Measurements from ENCODE around the gene SAE1. TPM values are rescaled to one million over a fixed set of nuclear protein-coding genes. Genes with fewer than 3 reads are reported as not detected.

Gene SAE1
- total RNA-seq, 1 donor from 2014 or later = 137 TPM

DNA sequence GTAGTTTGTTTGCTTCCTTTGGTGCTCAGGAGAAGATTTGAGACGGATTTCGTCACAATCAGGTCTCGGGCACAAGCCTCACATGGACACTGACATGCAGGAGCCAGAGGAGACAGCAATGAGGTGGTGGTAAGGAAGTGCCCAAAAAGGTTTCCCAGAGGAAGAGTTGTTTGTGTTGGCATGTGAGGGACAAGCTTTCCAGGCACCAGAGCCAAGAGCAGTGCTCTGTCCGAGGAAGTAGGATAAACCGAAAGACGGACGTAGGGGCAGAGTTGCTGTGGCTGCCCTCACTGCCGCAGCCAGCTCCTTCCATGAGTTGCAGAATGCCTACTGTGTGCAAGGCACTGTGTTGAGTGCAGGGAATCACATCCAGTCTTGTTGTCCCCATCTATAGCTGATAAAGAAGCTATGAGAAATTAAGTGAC lies 27.7 kb downstream of the SAE1 start:
- no peaks in the 10 kb centered on the region for H3K9me3 Mint-ChIP-seq
- no peaks in the 10 kb centered on the region for H3K27me3 Mint-ChIP-seq (ENCODE audit: low read depth)
- peaks cover 16% of the 10 kb centered on the region for H3K36me3 Mint-ChIP-seq
- H3K27ac Mint-ChIP-seq = peak overlapping the region; percentile 94
- H3K4me1 Mint-ChIP-seq = peaks cover 36% of the 10 kb centered on the region
- no peak overlapping the region for H3K4me3 Mint-ChIP-seq
- no peak for TF ChIP-seq CTCF (IDR thresholded peaks at IDR 0.05; ENCODE audit: unreplicated experiment)
- no peak for DNase-seq (ENCODE audit: low spot score in 2 of 2, unreplicated experiment in 2 of 2)

- TF ChIP-seq CTCF (IDR thresholded peaks at IDR 0.05; ENCODE audit: unreplicated experiment) = no peak
- Mint-ChIP-seq H3K4me1 (peaks cover 34% of the 10 kb centered on the region), H3K36me3 (peaks cover 16% of the 10 kb centered on the region)
Observed at GRCh38 chr19:47158879-47159503, 28.4 kb downstream of the SAE1 start.

DNA sequence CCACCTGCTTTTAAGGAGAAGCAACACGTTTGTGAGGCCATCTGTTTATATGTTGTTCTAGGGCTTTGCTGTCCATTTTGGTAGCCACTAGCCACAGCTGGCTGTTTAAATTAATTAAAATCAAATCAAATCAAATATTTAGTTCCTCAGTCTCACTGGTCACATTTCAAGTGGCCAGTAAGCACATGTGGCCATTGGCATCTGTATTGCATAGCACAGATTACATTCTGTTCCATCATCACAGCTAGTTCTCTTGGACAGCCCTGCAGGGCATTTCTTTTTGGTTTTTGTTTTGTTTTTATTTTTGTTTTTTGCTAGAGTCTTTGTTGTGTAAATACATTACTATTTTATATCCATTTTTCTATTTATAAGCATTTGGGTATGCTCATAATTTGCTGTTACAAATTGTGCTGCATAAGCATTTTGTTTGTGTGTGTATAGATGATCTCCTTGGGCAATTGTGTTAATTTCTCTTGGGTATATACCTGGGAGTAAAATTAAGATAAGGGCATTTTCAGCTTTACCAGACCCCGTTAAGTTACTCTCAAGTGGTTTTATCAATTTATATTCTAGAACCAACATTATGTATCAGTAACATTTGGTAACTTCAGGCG lies 31.3 kb downstream of the SAE1 start:
- H3K4me3 Mint-ChIP-seq = no peak overlapping the region
- H3K27me3 Mint-ChIP-seq (ENCODE audit: low read depth) = no peaks in the 10 kb centered on the region
- H3K4me1 Mint-ChIP-seq = peaks cover 36% of the 10 kb centered on the region
- TF ChIP-seq CTCF (IDR thresholded peaks at IDR 0.05; ENCODE audit: unreplicated experiment) = no peak
- H3K27ac Mint-ChIP-seq = peak overlapping the region; percentile 30
- H3K36me3 Mint-ChIP-seq = peaks cover 5% of the 10 kb centered on the region
- DNase-seq (ENCODE audit: low spot score in 2 of 2, unreplicated experiment in 2 of 2) = no peak
- H3K9me3 Mint-ChIP-seq = no peaks in the 10 kb centered on the region

More at GRCh38 chr19:47158879-47159503, 28.4 kb downstream of the SAE1 start:
- H3K27ac Mint-ChIP-seq = peak overlapping the region; percentile 94
- no peak overlapping the region for H3K4me3 Mint-ChIP-seq
- no peaks in the 10 kb centered on the region for H3K27me3 Mint-ChIP-seq (ENCODE audit: low read depth)
- DNase-seq (ENCODE audit: low spot score in 2 of 2, unreplicated experiment in 2 of 2) = no peak
- H3K9me3 Mint-ChIP-seq = no peaks in the 10 kb centered on the region

DNA sequence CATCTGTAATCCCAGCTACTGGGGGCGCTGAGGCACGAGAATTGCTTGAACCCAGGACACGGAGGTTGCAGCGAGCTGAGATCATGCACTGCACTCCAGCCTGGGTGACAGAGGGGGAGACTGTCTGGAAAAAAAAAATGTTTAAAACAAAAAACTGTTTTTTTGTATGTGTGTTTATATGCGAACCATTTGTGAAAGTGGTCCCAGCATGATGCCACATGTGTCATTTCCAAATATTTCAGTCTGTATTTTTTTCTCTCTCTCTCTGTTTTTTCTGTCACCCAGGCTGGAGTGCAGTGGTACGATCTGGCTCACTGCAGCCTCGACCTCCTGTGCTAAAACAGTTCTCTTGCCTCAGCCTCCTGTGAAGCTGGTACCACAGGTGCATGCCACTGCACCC lies 37.4 kb downstream of the SAE1 start:
- no peak overlapping the region for H3K27ac Mint-ChIP-seq
- no peak for DNase-seq (ENCODE audit: low spot score in 2 of 2, unreplicated experiment in 2 of 2)
- no peak for TF ChIP-seq CTCF (IDR thresholded peaks at IDR 0.05; ENCODE audit: unreplicated experiment)
- H3K9me3 Mint-ChIP-seq = no peaks in the 10 kb centered on the region
- H3K36me3 Mint-ChIP-seq = peaks cover 29% of the 10 kb centered on the region
- peaks cover 22% of the 10 kb centered on the region for H3K4me1 Mint-ChIP-seq
- no peaks in the 10 kb centered on the region for H3K27me3 Mint-ChIP-seq (ENCODE audit: low read depth)
- no peak overlapping the region for H3K4me3 Mint-ChIP-seq

DNA sequence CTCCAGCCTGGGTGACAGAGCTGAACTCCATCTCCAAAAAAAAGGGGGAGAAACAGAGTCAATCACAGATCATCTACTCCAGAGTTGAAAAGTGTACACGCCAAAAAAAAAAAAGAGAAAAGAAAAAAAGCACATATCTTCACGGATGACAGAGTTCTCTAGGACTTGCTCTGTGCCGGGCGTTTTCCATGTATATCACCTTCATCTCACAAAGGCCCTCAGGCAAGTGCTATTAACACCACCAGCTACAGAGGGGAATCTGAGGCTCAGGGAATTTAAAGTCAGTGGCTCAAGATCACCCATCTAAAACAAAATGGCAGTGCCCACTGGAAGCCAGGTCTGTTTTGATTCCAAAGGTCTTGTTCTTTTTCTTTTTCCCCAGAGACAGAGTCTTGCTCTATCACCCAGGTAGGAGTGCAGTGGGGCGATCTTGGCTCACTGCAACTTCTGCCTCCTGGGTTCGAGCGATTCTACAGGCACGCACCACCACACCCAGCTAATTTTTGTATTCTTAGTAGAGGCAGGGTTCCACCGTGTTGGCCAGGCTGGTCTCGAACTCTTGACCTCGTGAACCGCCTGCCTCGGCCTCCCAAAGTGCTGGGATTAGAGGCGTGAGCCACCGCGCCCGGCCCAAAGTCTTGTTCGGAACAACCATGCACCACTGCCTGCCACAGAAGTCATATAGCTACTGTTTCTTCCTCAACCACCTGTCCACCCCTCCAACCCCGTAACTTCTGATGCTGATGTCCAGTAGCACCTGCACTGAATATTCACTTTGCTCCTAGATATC lies 42.2 kb downstream of the SAE1 start:
- Mint-ChIP-seq H3K9me3 (no peaks in the 10 kb centered on the region), H3K27ac (peak overlapping the region; percentile 73), H3K27me3 (ENCODE audit: low read depth) (no peaks in the 10 kb centered on the region), H3K36me3 (peaks cover 37% of the 10 kb centered on the region), H3K4me3 (no peak overlapping the region), H3K4me1 (peaks cover 41% of the 10 kb centered on the region)
- TF ChIP-seq CTCF (IDR thresholded peaks at IDR 0.05; ENCODE audit: unreplicated experiment) = no peak
- DNase-seq (ENCODE audit: low spot score in 2 of 2, unreplicated experiment in 2 of 2) = no peak

Measured in mesothelial cell of epicardium (in vitro differentiated cells).